ENCODE results near the gene MIB1.

MIB1 gene

GRCh38 chr18:21894619-21895367 lies 154.2 kb downstream of the MIB1 start:
- no peak for DNase-seq (ENCODE audit: low read depth)

- no peak for DNase-seq (ENCODE audit: low read depth)
Observed at GRCh38 chr18:21896732-21897336, 156.2 kb downstream of the MIB1 start.

GRCh38 chr18:21897811-21898210 lies 157.2 kb downstream of the MIB1 start:
- peak; percentile 25 for DNase-seq (ENCODE audit: low read depth)

- no peak for DNase-seq (ENCODE audit: low read depth)
Observed at GRCh38 chr18:21900605-21901352, 160.2 kb downstream of the MIB1 start.

- no peak for DNase-seq (ENCODE audit: low read depth)
Observed at GRCh38 chr18:21901423-21901945, 160.9 kb downstream of the MIB1 start.

GRCh38 chr18:21903709-21904108 lies 163.1 kb downstream of the MIB1 start:
- no peak for DNase-seq (ENCODE audit: low read depth)

GRCh38 chr18:21904856-21905255 lies 164.3 kb downstream of the MIB1 start:
- DNase-seq (ENCODE audit: low read depth) = no peak

- DNase-seq (ENCODE audit: low read depth) = no peak
Observed at GRCh38 chr18:21907451-21907850, 166.9 kb downstream of the MIB1 start.

- no peak for DNase-seq (ENCODE audit: low read depth)
Observed at GRCh38 chr18:21908711-21909110, 168.1 kb downstream of the MIB1 start.

- no peak for DNase-seq (ENCODE audit: low read depth)
Observed at GRCh38 chr18:21910906-21911305, 170.3 kb downstream of the MIB1 start.

- no peak for DNase-seq (ENCODE audit: low read depth)
Observed at GRCh38 chr18:21911551-21911950, 171.0 kb downstream of the MIB1 start.

GRCh38 chr18:21912339-21913239 lies 172.0 kb downstream of the MIB1 start:
- DNase-seq (ENCODE audit: low read depth) = no peak

GRCh38 chr18:21914739-21915319 lies 174.2 kb downstream of the MIB1 start:
- DNase-seq (ENCODE audit: low read depth) = peak; percentile 10

GRCh38 chr18:21915546-21915945 lies 175.0 kb downstream of the MIB1 start:
- no peak for DNase-seq (ENCODE audit: low read depth)

- DNase-seq (ENCODE audit: low read depth) = no peak
Observed at GRCh38 chr18:21916594-21916993, 176.0 kb downstream of the MIB1 start.

- no peak for DNase-seq (ENCODE audit: low read depth)
Observed at GRCh38 chr18:21918693-21919092, 178.1 kb downstream of the MIB1 start.
